K562 (cell line): ENCODE measurements around the gene SLC37A4. TPM values are rescaled to one million over a fixed set of nuclear protein-coding genes. Genes with fewer than 3 reads are reported as not detected.

Experiments used
- ARID2 ChIP-seq: fragments of 450-650 bp; IDR thresholded peaks from 2 replicates; pipeline ENCODE4 v1.6.1; 2017; ENCODE audit warnings: antibody characterized with exemption, mild to moderate bottlenecking
- CBFA2T2 ChIP-seq: fragments of 450-650 bp; conservative IDR thresholded peaks from 2 replicates; pipeline ENCODE4 v1.6.1; 2017; ENCODE audit warnings: mild to moderate bottlenecking
- CBX5 ChIP-seq: IDR thresholded peaks from 2 replicates; pipeline ENCODE4 v1.6.1; 2014; ENCODE audit warnings: low read depth, borderline replicate concordance
- EHMT2 ChIP-seq: fragments of 450-650 bp; IDR thresholded peaks from 2 replicates; pipeline ENCODE4 v1.6.1; 2018; ENCODE audit warnings: antibody characterized with exemption
- KLF6 ChIP-seq: fragments of 250-450 bp; sonication (Bioruptor Pico); IDR thresholded peaks from 2 replicates; pipeline ENCODE4 v1.4.0; 2020; ENCODE audit warnings: mild to moderate bottlenecking, moderate library complexity, borderline replicate concordance
- NFATC3 ChIP-seq: fragments of 450-650 bp; IDR thresholded peaks from 2 replicates; pipeline ENCODE4 v1.6.1; 2017; ENCODE audit warnings: mild to moderate bottlenecking
- NFE2L1 ChIP-seq: fragments of 450-650 bp; IDR thresholded peaks from 2 replicates; pipeline ENCODE4 v1.6.1; 2016; ENCODE audit warnings: missing genetic modification characterization, low read depth, mild to moderate bottlenecking, missing compliant biosample characterization, moderate library complexity, borderline replicate concordance
- NR2F6 ChIP-seq: fragments of 450-650 bp; formaldehyde crosslinking; IDR thresholded peaks from 2 replicates; pipeline ENCODE4 v1.4.0; 2020; ENCODE audit warnings: mild to moderate bottlenecking
- POLR2AphosphoS5 ChIP-seq: IDR thresholded peaks from 2 replicates; pipeline ENCODE4 v1.6.1; 2011; ENCODE audit warnings: mild to moderate bottlenecking, low read depth, low read length, moderate library complexity; ENCODE audit not compliant: control insufficient read depth, insufficient read depth
- RERE ChIP-seq: sonication (generic); formaldehyde crosslinking; IDR thresholded peaks from 2 replicates; pipeline ENCODE4 v1.8.0; 2023; ENCODE audit warnings: missing genetic modification reagents, mild to moderate bottlenecking, borderline replicate concordance
- SNRNP70 ChIP-seq: fragments of 200-400 bp; formaldehyde crosslinking; optimal IDR thresholded peaks from 2 replicates; pipeline ENCODE3; 2017; ENCODE audit warnings: low read depth, low read length
- TBL1XR1 ChIP-seq, 2 experiments: IDR thresholded peaks; 2 replicates each; pipeline ENCODE4 v1.6.1; 2012; ENCODE audit warnings: improper control_type of control experiment in 2 of 2, low read length in 2 of 2, mild to moderate bottlenecking in 1 of 2
- ZNF140 ChIP-seq: fragments of 250-450 bp; sonication (Bioruptor Pico); IDR thresholded peaks from 2 replicates; pipeline ENCODE4 v1.8.0; 2021; ENCODE audit warnings: moderate library complexity, mild to moderate bottlenecking, inconsistent platforms
- ZNF436 ChIP-seq: fragments of 250-450, 450-650 bp; sonication (Bioruptor Pico); formaldehyde crosslinking; IDR thresholded peaks from 2 replicates; pipeline ENCODE4 v1.7.0; 2020; ENCODE audit warnings: mild to moderate bottlenecking
- polyA plus RNA-seq, 8 experiments: library from polyadenylated mRNA; depleted of rRNA in 4 of 8; stranded (reverse) in 5 of 8; unstranded in 3 of 8; fragments of >200 nt; fragmentation: Nextera tagmentation in 2 of 8; fragmentation: Illumina TruSeq in 1 of 8; extraction: Ambion mirVana in 2 of 8; extraction: Trizol in 1 of 8; gene quantifications; 2 replicates each; pipeline versions ENCODE4 v1.2.1 to v1.2.3, GENCODE V29; 2011 to 2014; ENCODE audit warnings: inconsistent platforms in 1 of 8, missing spikeins in 1 of 8
- total RNA-seq, 7 experiments: library from RNA; depleted of rRNA in 6 of 7; stranded (reverse); fragments of >200 nt in 6 of 7; fragmentation: Illumina TruSeq in 2 of 7; extraction: Trizol in 2 of 7; gene quantifications; 2 replicates each; pipeline versions ENCODE4 v1.2.1 to v1.2.3, GENCODE V29; 2011 to 2021; ENCODE audit warnings: low replicate concordance in 1 of 7
- TF ChIP-seq, protein P1 (sequence below): IDR thresholded peaks from 3 replicates; pipeline ENCODE4 v1.6.1; 2011; ENCODE audit warnings: borderline replicate concordance, mild to moderate bottlenecking; ENCODE audit not compliant: insufficient read length, insufficient read depth

The SLC37A4 gene
- total and polyA plus RNA-seq, 9 of the 15 experiments (the other 6 are each of a cell fraction or from before 2014, with no cell fraction given) = 24.7 to 73.9 (median 40.7) TPM

- TF ChIP-seq ZNF140 (no peak), EHMT2 (no peak), NFATC3 (no peak), KLF6 (CRISPR knock-in tag) (no peak), RERE (CRISPR knock-in tag) (no peak), NR2F6 (CRISPR knock-in tag) (no peak), NFE2L1 (tag) (no peak), CBFA2T2 (peak; percentile 56), CBX5 (no peak), TBL1XR1 (IDR thresholded peaks at IDR 0.05; ENCODE audit: low read length in 2 of 2) (no peak), ZNF436 (CRISPR knock-in tag) (no peak), POLR2AphosphoS5 (no peak), SNRNP70 (no peak), ARID2 (no peak)
- TF ChIP-seq, protein P1, sequence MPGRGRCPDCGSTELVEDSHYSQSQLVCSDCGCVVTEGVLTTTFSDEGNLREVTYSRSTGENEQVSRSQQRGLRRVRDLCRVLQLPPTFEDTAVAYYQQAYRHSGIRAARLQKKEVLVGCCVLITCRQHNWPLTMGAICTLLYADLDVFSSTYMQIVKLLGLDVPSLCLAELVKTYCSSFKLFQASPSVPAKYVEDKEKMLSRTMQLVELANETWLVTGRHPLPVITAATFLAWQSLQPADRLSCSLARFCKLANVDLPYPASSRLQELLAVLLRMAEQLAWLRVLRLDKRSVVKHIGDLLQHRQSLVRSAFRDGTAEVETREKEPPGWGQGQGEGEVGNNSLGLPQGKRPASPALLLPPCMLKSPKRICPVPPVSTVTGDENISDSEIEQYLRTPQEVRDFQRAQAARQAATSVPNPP = no peak
Observed at GRCh38 chr11:119029069-119029339, 1.7 kb downstream of the SLC37A4 start (continued).
